Astrocyte (in vitro differentiated cells and primary cell): ENCODE results near the gene CNIH3. TPM values are rescaled to one million over a fixed set of nuclear protein-coding genes. Genes with fewer than 3 reads are reported as not detected.

Source experiments
- DNase-seq: peaks from one replicate; pipeline ENCODE4 v3.0.0-alpha.2; 2010; ENCODE audit warnings: low read depth
- FAIRE-seq: peaks from 2 replicates; lab custom pipeline; 2011; peaks lifted over from hg19 to GRCh38; lab: Jason Lieb, UNC
- H2AFZ ChIP-seq: 2 replicates; pipeline ENCODE4 v1.6.0; 2012; ENCODE audit warnings: low read depth, low read length, inconsistent platforms
- H3K27ac ChIP-seq: 2 replicates; pipeline ENCODE4 v1.5.1; 2011; ENCODE audit warnings: low read depth, low read length, inconsistent platforms
- H3K27me3 ChIP-seq: 2 replicates; pipeline ENCODE4 v1.6.0; 2011; ENCODE audit warnings: low read length, inconsistent platforms; ENCODE audit not compliant: insufficient read depth
- H3K36me3 ChIP-seq: 2 replicates; pipeline ENCODE4 v1.5.1; 2011; ENCODE audit warnings: low read length, inconsistent platforms; ENCODE audit not compliant: insufficient read depth
- H3K4me1 ChIP-seq: 2 replicates; pipeline ENCODE4 v1.5.1; 2011; ENCODE audit warnings: low read length, inconsistent platforms; ENCODE audit not compliant: insufficient read depth
- H3K4me2 ChIP-seq: 2 replicates; pipeline ENCODE4 v1.6.0; 2012; ENCODE audit warnings: low read length, inconsistent platforms
- H3K4me3 ChIP-seq: 2 replicates; pipeline ENCODE4 v1.5.1; 2011; ENCODE audit warnings: low read depth, mild to moderate bottlenecking, low read length, inconsistent platforms; ENCODE audit not compliant: insufficient read depth
- H3K79me2 ChIP-seq: 2 replicates; pipeline ENCODE4 v1.6.0; 2012; ENCODE audit warnings: mild to moderate bottlenecking, low read length, inconsistent platforms; ENCODE audit not compliant: insufficient read depth
- H3K9ac ChIP-seq: 2 replicates; pipeline ENCODE4 v1.6.0; 2012; ENCODE audit warnings: mild to moderate bottlenecking, low read length, inconsistent platforms
- H3K9me3 ChIP-seq: 2 replicates; pipeline ENCODE4 v1.5.1; 2012; ENCODE audit warnings: low read depth, mild to moderate bottlenecking, low read length, inconsistent platforms; ENCODE audit not compliant: insufficient read depth
- H4K20me1 ChIP-seq: 2 replicates; pipeline ENCODE4 v1.6.0; 2012; ENCODE audit warnings: low read length, inconsistent platforms; ENCODE audit not compliant: insufficient read depth
- H3K27ac Mint-ChIP-seq: one replicate; pipeline ENCODE4 v1.8.0; 2021; ENCODE audit warnings: mild to moderate bottlenecking, mixed read lengths; ENCODE audit not compliant: unreplicated experiment
- H3K27me3 Mint-ChIP-seq: one replicate; pipeline ENCODE4 v1.8.0; 2021; ENCODE audit warnings: low read depth, mixed read lengths; ENCODE audit not compliant: unreplicated experiment
- H3K36me3 Mint-ChIP-seq: one replicate; pipeline ENCODE4 v1.8.0; 2021; ENCODE audit warnings: low read depth, mixed read lengths; ENCODE audit not compliant: unreplicated experiment
- H3K4me1 Mint-ChIP-seq: one replicate; pipeline ENCODE4 v1.8.0; 2021; ENCODE audit warnings: low read depth, mixed read lengths; ENCODE audit not compliant: unreplicated experiment
- H3K4me3 Mint-ChIP-seq: one replicate; pipeline ENCODE4 v1.8.0; 2021; ENCODE audit warnings: mild to moderate bottlenecking, moderate library complexity, mixed read lengths; ENCODE audit not compliant: unreplicated experiment
- H3K9me3 Mint-ChIP-seq: one replicate; pipeline ENCODE4 v1.8.0; 2021; ENCODE audit warnings: mild to moderate bottlenecking, mixed read lengths; ENCODE audit not compliant: unreplicated experiment
- CTCF ChIP-seq: IDR thresholded peaks from 2 replicates; pipeline ENCODE4 v1.5.1; 2011; ENCODE audit warnings: low read depth, mild to moderate bottlenecking, inconsistent platforms, low read length, moderate library complexity; ENCODE audit not compliant: insufficient read depth
- EZH2 ChIP-seq: IDR thresholded peaks from 2 replicates; pipeline ENCODE4 v1.6.1; 2012; ENCODE audit warnings: mild to moderate bottlenecking, low read length, inconsistent platforms; ENCODE audit not compliant: insufficient read depth
- total RNA-seq: library from RNA; stranded (reverse); gene quantifications from 2 replicates; pipeline ENCODE4 v1.2.1, GENCODE V29; 2021

The CNIH3 gene
- total RNA-seq, 1 donor from 2014 or later = 7.7 TPM

GRCh38 chr1:224721000-224721399, 104.9 kb downstream of the CNIH3 start:
- H3K4me2 ChIP-seq = no peak overlapping the region
- peaks cover 32% of the 10 kb centered on the region for H4K20me1 ChIP-seq
- H2AFZ ChIP-seq = no peak overlapping the region
- no peak overlapping the region for H3K27ac ChIP-seq
- DNase-seq (no peak), FAIRE-seq (no peak)
- H3K9ac ChIP-seq = no peak overlapping the region
- H3K36me3 ChIP-seq = no peaks in the 10 kb centered on the region
- Mint-ChIP-seq H3K36me3 (peaks cover 5% of the 10 kb centered on the region), H3K27ac (no peak overlapping the region), H3K4me1 (peaks cover 5% of the 10 kb centered on the region), H3K27me3 (peaks cover 9% of the 10 kb centered on the region), H3K4me3 (no peak overlapping the region), H3K9me3 (no peaks in the 10 kb centered on the region)
- H3K79me2 ChIP-seq = peaks cover 53% of the 10 kb centered on the region
- no peaks in the 10 kb centered on the region for H3K9me3 ChIP-seq
- TF ChIP-seq EZH2 (no peak), CTCF (no peak)
- no peak overlapping the region for H3K4me3 ChIP-seq
- H3K27me3 ChIP-seq = no peaks in the 10 kb centered on the region
- peaks cover under 1% of the 10 kb centered on the region for H3K4me1 ChIP-seq

- Mint-ChIP-seq H3K4me3 (no peak overlapping the region), H3K27ac (peak overlapping the region; percentile 8), H3K4me1 (peaks cover 21% of the 10 kb centered on the region), H3K27me3 (peaks cover 9% of the 10 kb centered on the region), H3K36me3 (peaks cover 3% of the 10 kb centered on the region), H3K9me3 (no peaks in the 10 kb centered on the region)
- Histone ChIP-seq H4K20me1 (peaks cover 22% of the 10 kb centered on the region), H3K27ac (no peak overlapping the region), H3K4me3 (no peak overlapping the region), H3K36me3 (no peaks in the 10 kb centered on the region), H3K27me3 (no peaks in the 10 kb centered on the region), H3K9ac (no peak overlapping the region), H3K9me3 (no peaks in the 10 kb centered on the region), H3K79me2 (peaks cover 46% of the 10 kb centered on the region), H3K4me2 (no peak overlapping the region), H2AFZ (no peak overlapping the region), H3K4me1 (peaks cover 15% of the 10 kb centered on the region)
- no peak for FAIRE-seq
- TF ChIP-seq EZH2 (no peak), CTCF (no peak)
- DNase-seq = no peak
Observed at GRCh38 chr1:224722838-224723237, 106.7 kb downstream of the CNIH3 start.

GRCh38 chr1:224724566-224724965, 108.4 kb downstream of the CNIH3 start:
- FAIRE-seq (no peak), DNase-seq (no peak)
- Mint-ChIP-seq H3K9me3 (no peaks in the 10 kb centered on the region), H3K27me3 (peaks cover 4% of the 10 kb centered on the region), H3K4me3 (no peak overlapping the region), H3K27ac (no peak overlapping the region), H3K4me1 (peaks cover 22% of the 10 kb centered on the region), H3K36me3 (no peaks in the 10 kb centered on the region)
- Histone ChIP-seq H4K20me1 (peaks cover 8% of the 10 kb centered on the region), H3K4me1 (peaks cover 15% of the 10 kb centered on the region), H3K9ac (no peak overlapping the region), H3K79me2 (peaks cover 42% of the 10 kb centered on the region), H3K4me3 (no peak overlapping the region), H3K27me3 (no peaks in the 10 kb centered on the region), H2AFZ (no peak overlapping the region), H3K36me3 (no peaks in the 10 kb centered on the region), H3K4me2 (no peak overlapping the region), H3K9me3 (no peaks in the 10 kb centered on the region), H3K27ac (no peak overlapping the region)
- TF ChIP-seq EZH2 (no peak), CTCF (no peak)
